Stomach (tissue), 4 donors: ENCODE data around the gene SMIM44.

Experiments used
- POLR2A ChIP-seq, 4 donors: fragments of 450-650 bp; IDR thresholded peaks; one replicate each; pipeline ENCODE4 v1.6.1; 2016; ENCODE audit warnings: antibody characterized with exemption in 4 of 4, control low read depth in 2 of 4, mild to moderate bottlenecking in 1 of 4, moderate library complexity in 1 of 4
- POLR2AphosphoS5 ChIP-seq, 3 donors: sonication (generic); formaldehyde crosslinking; IDR thresholded peaks; one replicate each; pipeline ENCODE4 v1.6.1; 2016; ENCODE audit warnings: antibody characterized with exemption in 3 of 3
- TF ChIP-seq, protein P1 (sequence below), 7 experiments: fragments of 450-650 bp in 4 of 7; fragments of 200-600 bp in 3 of 7; sonication (generic) in 3 of 7; IDR thresholded peaks; one replicate each; pipeline ENCODE4 v1.5.1; 2016 to 2019; ENCODE audit warnings: antibody characterized with exemption in 7 of 7, control low read depth in 2 of 7, mild to moderate bottlenecking in 1 of 7

GRCh38 chr19:3479177-3479833, 3.9 kb downstream of the SMIM44 start:
- no peak for TF ChIP-seq POLR2A (IDR thresholded peaks at IDR 0.05)
- TF ChIP-seq, protein P1, sequence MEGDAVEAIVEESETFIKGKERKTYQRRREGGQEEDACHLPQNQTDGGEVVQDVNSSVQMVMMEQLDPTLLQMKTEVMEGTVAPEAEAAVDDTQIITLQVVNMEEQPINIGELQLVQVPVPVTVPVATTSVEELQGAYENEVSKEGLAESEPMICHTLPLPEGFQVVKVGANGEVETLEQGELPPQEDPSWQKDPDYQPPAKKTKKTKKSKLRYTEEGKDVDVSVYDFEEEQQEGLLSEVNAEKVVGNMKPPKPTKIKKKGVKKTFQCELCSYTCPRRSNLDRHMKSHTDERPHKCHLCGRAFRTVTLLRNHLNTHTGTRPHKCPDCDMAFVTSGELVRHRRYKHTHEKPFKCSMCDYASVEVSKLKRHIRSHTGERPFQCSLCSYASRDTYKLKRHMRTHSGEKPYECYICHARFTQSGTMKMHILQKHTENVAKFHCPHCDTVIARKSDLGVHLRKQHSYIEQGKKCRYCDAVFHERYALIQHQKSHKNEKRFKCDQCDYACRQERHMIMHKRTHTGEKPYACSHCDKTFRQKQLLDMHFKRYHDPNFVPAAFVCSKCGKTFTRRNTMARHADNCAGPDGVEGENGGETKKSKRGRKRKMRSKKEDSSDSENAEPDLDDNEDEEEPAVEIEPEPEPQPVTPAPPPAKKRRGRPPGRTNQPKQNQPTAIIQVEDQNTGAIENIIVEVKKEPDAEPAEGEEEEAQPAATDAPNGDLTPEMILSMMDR (IDR thresholded peaks at IDR 0.05) = no peak
- no peak for TF ChIP-seq POLR2AphosphoS5 (IDR thresholded peaks at IDR 0.05)
